Neural crest cell (in vitro differentiated cells): ENCODE data around the gene PCP2. TPM values are rescaled to one million over a fixed set of nuclear protein-coding genes. Genes with fewer than 3 reads are reported as not detected.
A peak's percentile ranks its signal among the peaks of the same experiment; 100 is the strongest.

ENCODE experiments used
- DNase-seq: peaks from one replicate; pipeline ENCODE4 v3.0.0; 2021; ENCODE audit warnings: low read depth, mixed read lengths, low spot score
- H3K27ac Mint-ChIP-seq: one replicate; pipeline ENCODE4 v1.8.0; 2021; ENCODE audit warnings: mild to moderate bottlenecking, mixed read lengths; ENCODE audit not compliant: unreplicated experiment
- H3K27me3 Mint-ChIP-seq: 2 replicates; pipeline ENCODE4 v1.8.0; 2021; ENCODE audit warnings: low read depth, mild to moderate bottlenecking, mixed read lengths
- H3K36me3 Mint-ChIP-seq: 2 replicates; pipeline ENCODE4 v1.8.0; 2021; ENCODE audit warnings: low read depth, mild to moderate bottlenecking, mixed read lengths
- H3K4me1 Mint-ChIP-seq: 2 replicates; pipeline ENCODE4 v1.8.0; 2021; ENCODE audit warnings: mixed read lengths
- H3K4me3 Mint-ChIP-seq: one replicate; pipeline ENCODE4 v1.8.0; 2021; ENCODE audit warnings: mild to moderate bottlenecking, mixed read lengths
- H3K9me3 Mint-ChIP-seq: 2 replicates; pipeline ENCODE4 v1.8.0; 2021; ENCODE audit warnings: mixed read lengths
- total RNA-seq: library from RNA; stranded (reverse); gene quantifications from 2 replicates; pipeline ENCODE4 v1.2.1, GENCODE V29; 2021
- TF ChIP-seq, protein P1 (sequence below): fragments of 200-600 bp; sonication (generic); conservative IDR thresholded peaks from 2 replicates; pipeline ENCODE4 v1.5.0; 2021; ENCODE audit warnings: antibody characterized with exemption, mild to moderate bottlenecking

PCP2 gene
- total RNA-seq, 1 donor from 2014 or later = not detected

DNA sequence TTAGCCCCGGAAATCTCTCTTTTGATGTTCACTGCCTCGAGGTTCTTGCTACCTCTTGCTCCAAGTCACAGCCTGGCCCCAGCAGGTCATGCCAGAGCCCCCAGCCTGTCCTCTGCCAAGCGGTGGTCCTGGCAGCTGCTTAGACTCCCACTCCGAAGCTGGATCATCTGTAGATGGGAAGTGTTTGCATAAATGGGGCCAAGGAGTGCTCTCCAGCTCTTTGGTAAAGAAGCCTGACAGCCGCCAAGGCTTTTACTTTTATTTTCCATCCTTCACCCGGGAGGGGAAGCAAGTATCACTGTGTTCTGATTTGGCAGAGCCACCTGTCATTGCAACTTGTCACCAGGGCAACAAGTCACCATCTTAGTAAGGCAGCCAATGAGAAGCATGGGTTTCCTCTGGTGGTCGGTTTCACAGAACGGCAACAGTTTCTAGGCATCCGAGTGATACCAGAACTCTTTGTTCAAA, 24.7 kb upstream of the PCP2 start:
- TF ChIP-seq, protein P1, sequence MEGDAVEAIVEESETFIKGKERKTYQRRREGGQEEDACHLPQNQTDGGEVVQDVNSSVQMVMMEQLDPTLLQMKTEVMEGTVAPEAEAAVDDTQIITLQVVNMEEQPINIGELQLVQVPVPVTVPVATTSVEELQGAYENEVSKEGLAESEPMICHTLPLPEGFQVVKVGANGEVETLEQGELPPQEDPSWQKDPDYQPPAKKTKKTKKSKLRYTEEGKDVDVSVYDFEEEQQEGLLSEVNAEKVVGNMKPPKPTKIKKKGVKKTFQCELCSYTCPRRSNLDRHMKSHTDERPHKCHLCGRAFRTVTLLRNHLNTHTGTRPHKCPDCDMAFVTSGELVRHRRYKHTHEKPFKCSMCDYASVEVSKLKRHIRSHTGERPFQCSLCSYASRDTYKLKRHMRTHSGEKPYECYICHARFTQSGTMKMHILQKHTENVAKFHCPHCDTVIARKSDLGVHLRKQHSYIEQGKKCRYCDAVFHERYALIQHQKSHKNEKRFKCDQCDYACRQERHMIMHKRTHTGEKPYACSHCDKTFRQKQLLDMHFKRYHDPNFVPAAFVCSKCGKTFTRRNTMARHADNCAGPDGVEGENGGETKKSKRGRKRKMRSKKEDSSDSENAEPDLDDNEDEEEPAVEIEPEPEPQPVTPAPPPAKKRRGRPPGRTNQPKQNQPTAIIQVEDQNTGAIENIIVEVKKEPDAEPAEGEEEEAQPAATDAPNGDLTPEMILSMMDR = no peak

DNA sequence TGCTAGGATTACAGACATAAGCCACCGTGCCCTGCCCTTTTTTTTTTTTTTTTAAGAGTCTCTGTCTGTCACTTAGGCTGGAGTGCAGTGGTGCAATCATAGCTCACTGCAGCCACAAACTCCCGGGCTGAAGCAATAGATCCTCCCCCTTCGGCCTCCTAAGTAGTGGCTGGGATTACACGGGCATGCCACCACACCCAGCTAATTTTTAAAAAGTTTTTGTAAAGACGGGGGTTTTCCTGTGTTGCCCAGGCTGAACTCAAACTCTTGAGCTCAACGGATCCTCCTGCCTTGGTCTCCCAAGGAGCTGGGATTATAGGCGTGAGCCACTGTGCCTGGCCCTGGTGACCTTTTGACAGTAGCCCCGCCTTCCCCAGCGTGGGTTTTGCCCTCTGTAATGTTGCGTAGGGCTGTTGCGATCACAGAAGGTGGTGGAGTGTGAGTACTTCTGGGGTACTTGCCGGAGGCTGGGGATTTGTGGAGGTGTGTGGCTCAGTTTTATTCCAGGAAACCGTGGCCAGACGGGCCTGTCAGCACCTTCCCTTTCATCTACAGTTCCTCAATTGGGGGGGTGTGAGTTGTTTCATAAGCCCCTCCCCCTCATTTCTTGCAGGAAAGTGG, 23.7 kb upstream of the PCP2 start:
- H3K4me1 Mint-ChIP-seq = peaks cover 10% of the 10 kb centered on the region
- H3K27ac Mint-ChIP-seq = no peak overlapping the region
- no peaks in the 10 kb centered on the region for H3K36me3 Mint-ChIP-seq
- no peak for DNase-seq
- peaks cover 28% of the 10 kb centered on the region for H3K27me3 Mint-ChIP-seq
- TF ChIP-seq, protein P1 = no peak
- H3K4me3 Mint-ChIP-seq = no peak overlapping the region
- H3K9me3 Mint-ChIP-seq = no peaks in the 10 kb centered on the region

More for the DNA sequence above, 24.7 kb upstream of the PCP2 start:
- H3K36me3 Mint-ChIP-seq = no peaks in the 10 kb centered on the region
- no peak for DNase-seq
- no peak overlapping the region for H3K4me3 Mint-ChIP-seq
- H3K27me3 Mint-ChIP-seq = peaks cover 27% of the 10 kb centered on the region
- no peak overlapping the region for H3K27ac Mint-ChIP-seq
- H3K9me3 Mint-ChIP-seq = no peaks in the 10 kb centered on the region
- peaks cover 5% of the 10 kb centered on the region for H3K4me1 Mint-ChIP-seq

DNA sequence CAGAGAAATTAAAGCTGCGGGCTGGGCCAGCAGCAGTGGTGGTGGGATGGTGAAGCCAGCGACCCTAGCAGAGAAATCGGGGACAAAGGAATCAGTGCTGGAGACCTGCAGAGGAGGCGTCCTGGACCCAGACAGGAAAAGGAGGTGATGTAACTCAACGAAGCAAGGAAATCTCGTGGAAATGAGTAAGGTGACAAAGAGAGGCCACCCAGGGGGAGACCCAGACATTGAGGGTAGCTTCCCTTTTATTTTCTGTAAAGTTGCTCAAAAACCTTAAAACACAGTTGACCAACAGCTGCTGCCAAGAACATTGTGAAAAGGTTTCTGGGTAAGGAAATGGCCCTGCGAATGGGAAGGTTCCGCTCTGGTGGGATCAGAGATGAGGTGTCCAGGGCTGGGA, 22.1 kb upstream of the PCP2 start:
- H3K27ac Mint-ChIP-seq = no peak overlapping the region
- no peak for DNase-seq
- no peaks in the 10 kb centered on the region for H3K9me3 Mint-ChIP-seq
- peaks cover 35% of the 10 kb centered on the region for H3K27me3 Mint-ChIP-seq
- TF ChIP-seq, protein P1 = no peak
- H3K4me3 Mint-ChIP-seq = no peak overlapping the region
- H3K36me3 Mint-ChIP-seq = no peaks in the 10 kb centered on the region
- peaks cover 13% of the 10 kb centered on the region for H3K4me1 Mint-ChIP-seq

DNA sequence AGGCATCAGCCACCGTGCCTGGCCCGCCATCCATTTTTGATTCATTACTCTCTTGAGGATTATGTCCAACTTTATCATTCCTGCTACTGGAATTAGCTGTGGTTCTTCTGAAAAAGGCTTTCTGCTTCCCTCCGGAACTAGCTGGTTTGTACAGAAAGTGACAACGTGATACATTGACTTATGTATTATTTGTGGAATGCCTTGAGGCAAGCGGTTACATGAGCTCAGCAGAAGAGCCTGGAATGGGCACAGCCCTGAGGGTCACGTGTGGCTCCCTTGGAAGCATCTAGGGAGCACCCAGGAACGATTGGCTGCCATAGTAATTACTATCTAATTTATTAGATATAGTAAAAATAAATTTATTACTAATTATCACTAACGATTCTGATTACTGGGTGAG, 20.9 kb upstream of the PCP2 start:
- DNase-seq = no peak
- Mint-ChIP-seq H3K27me3 (peaks cover 40% of the 10 kb centered on the region), H3K27ac (no peak overlapping the region), H3K4me1 (peaks cover 13% of the 10 kb centered on the region), H3K9me3 (no peaks in the 10 kb centered on the region), H3K4me3 (no peak overlapping the region), H3K36me3 (no peaks in the 10 kb centered on the region)
- TF ChIP-seq, protein P1 = no peak

DNA sequence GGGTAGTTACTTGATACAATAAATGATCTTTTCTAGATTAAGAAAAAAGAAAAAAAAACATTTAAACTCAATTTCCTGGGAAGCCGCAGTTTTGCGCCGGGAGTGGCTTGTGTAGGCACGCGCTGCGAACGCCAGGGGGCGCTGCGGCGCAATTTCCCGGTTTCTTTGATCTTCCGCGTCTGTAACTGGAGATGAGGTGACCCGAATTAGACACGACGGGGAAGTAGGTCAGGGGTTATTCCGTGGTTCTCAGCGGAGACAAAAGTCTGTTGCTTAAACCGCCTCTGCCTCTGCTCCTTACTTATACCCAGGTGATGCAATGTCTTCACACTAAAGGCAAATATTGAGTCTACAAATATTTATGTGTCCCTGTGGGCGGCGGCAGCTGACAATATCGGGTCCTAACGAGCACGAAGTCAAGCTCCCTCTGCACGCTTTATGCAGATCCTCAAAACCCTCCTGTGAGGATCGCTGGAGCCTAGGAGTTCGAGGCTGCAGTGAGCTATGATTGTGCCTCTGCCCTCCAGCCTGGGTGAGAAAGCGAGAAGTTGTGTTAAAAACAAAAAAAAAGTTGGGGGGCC, 18.6 kb upstream of the PCP2 start:
- peaks cover 39% of the 10 kb centered on the region for H3K27me3 Mint-ChIP-seq
- peak overlapping the region; percentile 24 for H3K4me3 Mint-ChIP-seq
- peak overlapping the region; percentile 4 for H3K27ac Mint-ChIP-seq

More for the DNA sequence above, 18.6 kb upstream of the PCP2 start:
- TF ChIP-seq, protein P1 = peak; percentile 100
- H3K9me3 Mint-ChIP-seq = no peaks in the 10 kb centered on the region
- H3K36me3 Mint-ChIP-seq = no peaks in the 10 kb centered on the region
- DNase-seq = peak; percentile 96
- peaks cover 8% of the 10 kb centered on the region for H3K4me1 Mint-ChIP-seq
